Karpas-422 (cell line): ENCODE measurements around the gene ADGRL4. TPM values are rescaled to one million over a fixed set of nuclear protein-coding genes. Genes with fewer than 3 reads are reported as not detected.

Source experiments
- DNase-seq: peaks from one replicate; pipeline ENCODE4 v3.0.0-alpha.2; 2015
- H2AFZ ChIP-seq: fragments of 200-600 bp; sonication (generic); 2 replicates; pipeline ENCODE4 v1.6.1; 2014; ENCODE audit warnings: antibody characterized with exemption, low read length, mixed read lengths
- H3K27ac ChIP-seq: fragments of 200-600 bp; sonication (generic); 2 replicates; pipeline ENCODE4 v1.5.1; 2014; ENCODE audit warnings: mild to moderate bottlenecking, low read length, moderate library complexity
- H3K27me3 ChIP-seq: fragments of 200-600 bp; sonication (generic); 2 replicates; pipeline ENCODE4 v1.6.1; 2014; ENCODE audit warnings: low read length, mixed read lengths
- H3K36me3 ChIP-seq: fragments of 200-600 bp; sonication (generic); 2 replicates; pipeline ENCODE4 v1.6.1; 2014; ENCODE audit warnings: low read length, mixed read lengths; ENCODE audit not compliant: insufficient read depth
- H3K4me1 ChIP-seq: fragments of 200-600 bp; sonication (generic); 2 replicates; pipeline ENCODE4 v1.6.1; 2014; ENCODE audit warnings: mild to moderate bottlenecking, low read length, mixed read lengths
- H3K4me2 ChIP-seq: fragments of 200-600 bp; sonication (generic); 2 replicates; pipeline ENCODE4 v1.6.1; 2014; ENCODE audit warnings: low read length, low read depth, mild to moderate bottlenecking; ENCODE audit not compliant: poor library complexity, severe bottlenecking
- H3K4me3 ChIP-seq: fragments of 200-600 bp; sonication (generic); 2 replicates; pipeline ENCODE4 v1.5.1; 2014; ENCODE audit warnings: mild to moderate bottlenecking, antibody characterized with exemption, low read length, mixed read lengths
- H3K79me2 ChIP-seq: fragments of 200-600 bp; sonication (generic); 2 replicates; pipeline ENCODE4 v1.6.1; 2014; ENCODE audit warnings: mild to moderate bottlenecking, low read length, mixed read lengths
- H3K9ac ChIP-seq: fragments of 200-600 bp; sonication (generic); 2 replicates; pipeline ENCODE4 v1.6.0; 2014; ENCODE audit warnings: low read length
- H3K9me2 ChIP-seq: fragments of 200-600 bp; sonication (generic), shearing (Covaris generic); replicated peaks from 2 replicates; pipeline ENCODE4 v1.6.0; 2014; ENCODE audit warnings: mild to moderate bottlenecking, low read length, moderate library complexity; ENCODE audit not compliant: insufficient read depth
- H3K9me3 ChIP-seq: fragments of 300-700, 200-600 bp; sonication (generic); 2 replicates; pipeline ENCODE4 v1.6.1; 2014; ENCODE audit warnings: low read length, mixed read lengths
- H4K20me1 ChIP-seq: fragments of 200-600 bp; sonication (generic); 2 replicates; pipeline ENCODE4 v1.6.1; 2014; ENCODE audit warnings: mild to moderate bottlenecking, antibody characterized with exemption, low read length, low read depth; ENCODE audit not compliant: insufficient read depth
- total RNA-seq: library from RNA; depleted of rRNA; stranded (reverse); fragments of >200 nt; shearing (Covaris generic); gene quantifications from 2 replicates; pipeline ENCODE4 v1.2.3, GENCODE V29; 2014; ENCODE audit warnings: low replicate concordance

The ADGRL4 gene
- total RNA-seq, 1 experiment from 2014 or later: not detected

DNA sequence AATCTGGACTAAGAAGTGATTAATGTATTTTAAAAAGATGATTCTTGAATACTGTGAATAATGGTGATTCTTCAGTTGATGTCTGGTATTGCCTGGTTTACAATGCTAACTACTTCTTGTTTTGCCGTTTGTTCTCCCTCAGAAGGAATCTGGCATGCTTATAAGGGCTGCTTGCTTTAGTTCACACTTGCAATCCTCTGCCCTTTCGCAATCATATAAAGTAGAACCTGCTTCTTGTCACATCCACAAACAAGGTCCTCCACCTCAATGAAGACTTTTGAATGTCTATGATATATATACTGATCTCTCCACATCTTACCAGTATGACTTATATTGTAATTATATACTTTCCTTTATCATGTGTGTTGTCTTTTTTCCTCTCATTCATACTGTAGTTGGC is 92.6 kb downstream of the ADGRL4 start:
- DNase-seq: no peak
- no peaks in the 10 kb centered on the region for H3K9me2 ChIP-seq
- no peaks in the 10 kb centered on the region for H3K79me2 ChIP-seq
- no peak overlapping the region for H3K4me3 ChIP-seq
- no peak overlapping the region for H3K27ac ChIP-seq
- H2AFZ ChIP-seq: no peak overlapping the region
- H3K9ac ChIP-seq: no peak overlapping the region
- H3K27me3 ChIP-seq: no peaks in the 10 kb centered on the region
- H3K36me3 ChIP-seq: no peaks in the 10 kb centered on the region
- H4K20me1 ChIP-seq: no peaks in the 10 kb centered on the region
- H3K4me2 ChIP-seq: no peak overlapping the region
- H3K4me1 ChIP-seq: no peaks in the 10 kb centered on the region
- peaks cover 7% of the 10 kb centered on the region; the same call in 1 of the 2 replicates for H3K9me3 ChIP-seq

GRCh38 chr1:78911956-78912880 is 94.3 kb downstream of the ADGRL4 start:
- no peak overlapping the region for H3K9ac ChIP-seq
- no peaks in the 10 kb centered on the region for H3K4me1 ChIP-seq
- DNase-seq: no peak
- no peaks in the 10 kb centered on the region for H3K36me3 ChIP-seq
- peaks cover 3% of the 10 kb centered on the region; the same call in 1 of the 2 replicates for H3K9me3 ChIP-seq
- H3K4me3 ChIP-seq: no peak overlapping the region
- H3K9me2 ChIP-seq: no peaks in the 10 kb centered on the region
- no peak overlapping the region for H2AFZ ChIP-seq
- H3K4me2 ChIP-seq: no peak overlapping the region
- no peak overlapping the region for H3K27ac ChIP-seq
- H3K27me3 ChIP-seq: no peaks in the 10 kb centered on the region
- H3K79me2 ChIP-seq: no peaks in the 10 kb centered on the region
- no peaks in the 10 kb centered on the region for H4K20me1 ChIP-seq

DNA sequence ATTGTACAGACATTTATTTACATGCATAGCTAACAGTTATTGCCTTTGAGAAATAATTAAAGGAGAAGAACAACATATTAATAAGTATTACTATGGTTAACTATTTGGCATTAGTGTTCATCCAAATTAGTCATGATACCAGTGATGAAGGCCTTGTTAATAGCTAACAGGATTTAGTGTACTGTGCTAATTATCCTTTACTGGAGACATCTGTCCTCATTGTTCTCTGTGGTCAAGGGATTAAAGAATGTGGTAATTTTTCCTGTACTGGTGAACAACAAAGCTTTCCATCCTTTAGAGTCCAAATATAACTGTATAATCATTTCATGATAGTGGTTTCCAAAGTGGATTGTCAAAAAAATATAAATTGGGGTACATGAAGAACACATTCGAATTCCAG is 103.9 kb downstream of the ADGRL4 start:
- Histone ChIP-seq H3K27ac (no peak overlapping the region), H4K20me1 (no peaks in the 10 kb centered on the region), H3K9me2 (no peaks in the 10 kb centered on the region), H3K9me3 (no peaks in the 10 kb centered on the region; the same call in 1 of the 2 replicates), H2AFZ (no peak overlapping the region), H3K36me3 (no peaks in the 10 kb centered on the region), H3K79me2 (no peaks in the 10 kb centered on the region), H3K9ac (no peak overlapping the region), H3K4me2 (no peak overlapping the region), H3K4me3 (no peak overlapping the region), H3K4me1 (no peaks in the 10 kb centered on the region), H3K27me3 (no peaks in the 10 kb centered on the region)
- no peak for DNase-seq

GRCh38 chr1:78894811-78895210 is 111.7 kb downstream of the ADGRL4 start:
- no peak overlapping the region for H3K4me2 ChIP-seq
- H3K4me3 ChIP-seq: no peak overlapping the region
- H3K9me2 ChIP-seq: no peaks in the 10 kb centered on the region
- H3K9me3 ChIP-seq: no peaks in the 10 kb centered on the region; the same call in 1 of the 2 replicates
- no peak overlapping the region for H2AFZ ChIP-seq
- no peaks in the 10 kb centered on the region for H3K27me3 ChIP-seq
- no peaks in the 10 kb centered on the region for H3K4me1 ChIP-seq
- H4K20me1 ChIP-seq: no peaks in the 10 kb centered on the region
- no peak for DNase-seq
- H3K27ac ChIP-seq: no peak overlapping the region
- H3K36me3 ChIP-seq: no peaks in the 10 kb centered on the region
- no peaks in the 10 kb centered on the region for H3K79me2 ChIP-seq
- no peak overlapping the region for H3K9ac ChIP-seq

DNA sequence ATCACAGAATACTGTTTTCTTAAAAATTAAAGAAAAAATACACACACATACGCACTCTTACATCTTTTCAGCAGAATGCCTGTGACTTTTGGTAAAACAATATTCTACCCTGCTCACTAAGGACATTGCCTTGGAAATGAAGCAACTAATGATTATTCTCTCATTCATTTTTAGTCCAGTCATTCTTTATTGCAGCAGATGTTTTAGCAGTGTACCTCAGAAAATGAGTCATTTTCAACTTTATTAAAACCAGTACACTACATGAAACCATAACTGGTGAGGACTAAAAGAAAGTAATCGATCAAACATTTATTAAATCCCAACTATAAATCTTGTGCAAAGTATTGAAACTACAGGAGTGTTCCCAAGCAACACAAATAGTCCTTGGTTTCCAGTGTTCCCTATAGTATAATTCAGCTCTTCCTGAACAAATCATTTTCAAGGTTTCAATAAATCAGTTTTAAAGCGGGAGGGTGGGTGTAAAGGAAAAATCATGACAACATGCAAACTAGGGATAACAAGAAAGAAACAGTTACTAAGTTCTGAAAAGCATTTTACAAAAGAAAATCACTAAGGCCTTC is 114.2 kb downstream of the ADGRL4 start:
- H3K9ac ChIP-seq: no peak overlapping the region
- H4K20me1 ChIP-seq: no peaks in the 10 kb centered on the region
- H2AFZ ChIP-seq: no peak overlapping the region
- no peaks in the 10 kb centered on the region for H3K36me3 ChIP-seq
- H3K9me3 ChIP-seq: no peaks in the 10 kb centered on the region
- H3K79me2 ChIP-seq: no peaks in the 10 kb centered on the region
- no peak overlapping the region for H3K27ac ChIP-seq
- no peaks in the 10 kb centered on the region for H3K4me1 ChIP-seq
- H3K27me3 ChIP-seq: no peaks in the 10 kb centered on the region
- no peak for DNase-seq
- H3K4me3 ChIP-seq: no peak overlapping the region
- H3K9me2 ChIP-seq: no peaks in the 10 kb centered on the region
- H3K4me2 ChIP-seq: no peak overlapping the region

DNA sequence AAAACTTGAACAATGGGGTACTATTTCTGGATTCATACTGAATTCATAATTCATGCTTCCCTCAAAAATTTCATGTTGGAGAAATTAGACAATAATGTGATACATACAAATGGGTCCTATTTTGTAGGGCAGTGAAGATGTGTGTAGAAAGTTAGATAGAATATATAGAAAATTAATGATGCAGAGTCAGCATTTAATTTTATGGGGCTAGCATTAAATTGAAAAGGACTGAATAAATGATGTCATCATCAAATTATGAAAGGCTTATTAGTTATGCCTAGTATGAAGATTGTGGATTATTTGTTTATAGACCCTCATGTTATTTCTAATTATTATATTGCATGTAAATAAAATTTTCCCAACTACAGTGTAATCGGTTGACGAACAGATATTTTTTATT is 119.1 kb downstream of the ADGRL4 start:
- Histone ChIP-seq H2AFZ (no peak overlapping the region), H3K4me3 (no peak overlapping the region)
- DNase-seq: no peak

GRCh38 chr1:78884685-78885452 is 121.7 kb downstream of the ADGRL4 start:
- Histone ChIP-seq H3K4me3 (no peak overlapping the region), H3K27ac (no peak overlapping the region), H3K9ac (no peak overlapping the region), H4K20me1 (no peaks in the 10 kb centered on the region), H3K9me2 (no peaks in the 10 kb centered on the region), H3K36me3 (no peaks in the 10 kb centered on the region), H3K27me3 (no peaks in the 10 kb centered on the region), H3K4me2 (no peak overlapping the region), H2AFZ (no peak overlapping the region), H3K9me3 (no peaks in the 10 kb centered on the region), H3K79me2 (no peaks in the 10 kb centered on the region), H3K4me1 (no peaks in the 10 kb centered on the region)
- no peak for DNase-seq

More for the DNA sequence above, 119.1 kb downstream of the ADGRL4 start:
- H3K4me2 ChIP-seq: no peak overlapping the region
- H3K9ac ChIP-seq: no peak overlapping the region
- H3K27me3 ChIP-seq: no peaks in the 10 kb centered on the region
- H3K9me2 ChIP-seq: no peaks in the 10 kb centered on the region
- H3K36me3 ChIP-seq: no peaks in the 10 kb centered on the region
- no peaks in the 10 kb centered on the region for H3K9me3 ChIP-seq
- H3K4me1 ChIP-seq: no peaks in the 10 kb centered on the region
- H3K79me2 ChIP-seq: no peaks in the 10 kb centered on the region
- no peaks in the 10 kb centered on the region for H4K20me1 ChIP-seq
- no peak overlapping the region for H3K27ac ChIP-seq

- H3K9ac ChIP-seq: no peak overlapping the region
Observed at GRCh38 chr1:78880223-78880622, 126.3 kb downstream of the ADGRL4 start.

More at GRCh38 chr1:78880223-78880622, 126.3 kb downstream of the ADGRL4 start:
- no peaks in the 10 kb centered on the region for H3K27me3 ChIP-seq
- H3K4me1 ChIP-seq: no peaks in the 10 kb centered on the region
- no peak overlapping the region for H3K27ac ChIP-seq
- no peak overlapping the region for H3K4me3 ChIP-seq
- H3K9me2 ChIP-seq: no peaks in the 10 kb centered on the region
- no peak for DNase-seq
- H3K4me2 ChIP-seq: no peak overlapping the region
- H3K9me3 ChIP-seq: no peaks in the 10 kb centered on the region
- H3K36me3 ChIP-seq: no peaks in the 10 kb centered on the region
- no peaks in the 10 kb centered on the region for H4K20me1 ChIP-seq
- no peak overlapping the region for H2AFZ ChIP-seq
- H3K79me2 ChIP-seq: no peaks in the 10 kb centered on the region
